ENCODE results near the gene CDRT15. TPM values are rescaled to one million over a fixed set of nuclear protein-coding genes. Genes with fewer than 3 reads are reported as not detected.

CDRT15 gene
- total RNA-seq, 1 donor from 2014 or later = not detected

- Histone ChIP-seq H3K36me3 (ENCODE audit: control insufficient read depth, insufficient read depth, low read length) (no peaks in the 10 kb centered on the region), H3K4me3 (ENCODE audit: low read depth, low read length) (no peak overlapping the region), H3K27me3 (ENCODE audit: control insufficient read depth, insufficient read depth, low read length) (no peaks in the 10 kb centered on the region)
- TF ChIP-seq CTCF (IDR thresholded peaks at IDR 0.05; ENCODE audit: insufficient read depth, low read length, poor library complexity, severe bottlenecking) = no peak
- no peak for DNase-seq (ENCODE audit: low read depth)
Observed at GRCh38 chr17:14201021-14201987, 35.4 kb downstream of the CDRT15 start.

- no peak for DNase-seq (ENCODE audit: low read depth)
- Histone ChIP-seq H3K27me3 (ENCODE audit: control insufficient read depth, insufficient read depth, low read length) (no peaks in the 10 kb centered on the region), H3K4me3 (ENCODE audit: low read depth, low read length) (no peak overlapping the region), H3K36me3 (ENCODE audit: control insufficient read depth, insufficient read depth, low read length) (no peaks in the 10 kb centered on the region)
- TF ChIP-seq CTCF (IDR thresholded peaks at IDR 0.05; ENCODE audit: insufficient read depth, low read length, poor library complexity, severe bottlenecking) = no peak
Observed at GRCh38 chr17:14200354-14200753, 36.3 kb downstream of the CDRT15 start.

- no peak for DNase-seq (ENCODE audit: low read depth)
- no peaks in the 10 kb centered on the region for H3K36me3 ChIP-seq (ENCODE audit: control insufficient read depth, insufficient read depth, low read length)
- no peak for TF ChIP-seq CTCF (IDR thresholded peaks at IDR 0.05; ENCODE audit: insufficient read depth, low read length, poor library complexity, severe bottlenecking)
- no peaks in the 10 kb centered on the region for H3K27me3 ChIP-seq (ENCODE audit: control insufficient read depth, insufficient read depth, low read length)
- H3K4me3 ChIP-seq (ENCODE audit: low read depth, low read length) = no peak overlapping the region
Observed at GRCh38 chr17:14199601-14200000, 37.1 kb downstream of the CDRT15 start.

GRCh38 chr17:14198575-14198974 lies 38.1 kb downstream of the CDRT15 start:
- DNase-seq (ENCODE audit: low read depth) = no peak
- Histone ChIP-seq H3K27me3 (ENCODE audit: control insufficient read depth, insufficient read depth, low read length) (no peaks in the 10 kb centered on the region), H3K36me3 (ENCODE audit: control insufficient read depth, insufficient read depth, low read length) (no peaks in the 10 kb centered on the region), H3K4me3 (ENCODE audit: low read depth, low read length) (no peak overlapping the region)
- TF ChIP-seq CTCF (IDR thresholded peaks at IDR 0.05; ENCODE audit: insufficient read depth, low read length, poor library complexity, severe bottlenecking) = no peak

DNA sequence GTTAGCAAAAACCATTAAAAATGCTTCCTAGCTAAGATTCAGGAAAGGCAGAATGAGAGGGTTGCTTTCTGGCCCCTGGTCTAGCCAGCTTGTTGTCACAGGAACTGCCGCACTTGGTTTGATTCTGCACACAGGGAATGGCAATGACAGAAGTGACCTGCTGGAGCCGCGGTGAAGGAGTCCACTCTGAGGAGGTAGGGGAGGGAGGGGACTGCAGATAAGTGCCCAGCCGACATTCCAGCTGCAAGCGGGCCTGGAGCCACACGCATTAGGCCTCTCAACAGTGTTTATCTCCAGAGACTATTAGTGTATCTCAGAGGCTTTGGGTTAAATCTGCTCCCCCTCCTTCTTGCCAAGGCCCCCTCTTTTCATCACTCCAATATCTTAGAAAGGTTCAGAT lies 38.6 kb downstream of the CDRT15 start:
- TF ChIP-seq CTCF (IDR thresholded peaks at IDR 0.05; ENCODE audit: insufficient read depth, low read length, poor library complexity, severe bottlenecking) = no peak
- no peaks in the 10 kb centered on the region for H3K36me3 ChIP-seq (ENCODE audit: control insufficient read depth, insufficient read depth, low read length)
- no peak overlapping the region for H3K4me3 ChIP-seq (ENCODE audit: low read depth, low read length)
- no peak for DNase-seq (ENCODE audit: low read depth)
- H3K27me3 ChIP-seq (ENCODE audit: control insufficient read depth, insufficient read depth, low read length) = no peaks in the 10 kb centered on the region
